ENCODE data around the gene SLC25A47.
A peak's percentile ranks its signal among the peaks of the same experiment; 100 is the strongest.
"Not testable (repeated sequence)": the region's sequence is repeated elsewhere in the genome, so short reads cannot be mapped to it uniquely, and the experiment has no call there.

Gene SLC25A47

DNA sequence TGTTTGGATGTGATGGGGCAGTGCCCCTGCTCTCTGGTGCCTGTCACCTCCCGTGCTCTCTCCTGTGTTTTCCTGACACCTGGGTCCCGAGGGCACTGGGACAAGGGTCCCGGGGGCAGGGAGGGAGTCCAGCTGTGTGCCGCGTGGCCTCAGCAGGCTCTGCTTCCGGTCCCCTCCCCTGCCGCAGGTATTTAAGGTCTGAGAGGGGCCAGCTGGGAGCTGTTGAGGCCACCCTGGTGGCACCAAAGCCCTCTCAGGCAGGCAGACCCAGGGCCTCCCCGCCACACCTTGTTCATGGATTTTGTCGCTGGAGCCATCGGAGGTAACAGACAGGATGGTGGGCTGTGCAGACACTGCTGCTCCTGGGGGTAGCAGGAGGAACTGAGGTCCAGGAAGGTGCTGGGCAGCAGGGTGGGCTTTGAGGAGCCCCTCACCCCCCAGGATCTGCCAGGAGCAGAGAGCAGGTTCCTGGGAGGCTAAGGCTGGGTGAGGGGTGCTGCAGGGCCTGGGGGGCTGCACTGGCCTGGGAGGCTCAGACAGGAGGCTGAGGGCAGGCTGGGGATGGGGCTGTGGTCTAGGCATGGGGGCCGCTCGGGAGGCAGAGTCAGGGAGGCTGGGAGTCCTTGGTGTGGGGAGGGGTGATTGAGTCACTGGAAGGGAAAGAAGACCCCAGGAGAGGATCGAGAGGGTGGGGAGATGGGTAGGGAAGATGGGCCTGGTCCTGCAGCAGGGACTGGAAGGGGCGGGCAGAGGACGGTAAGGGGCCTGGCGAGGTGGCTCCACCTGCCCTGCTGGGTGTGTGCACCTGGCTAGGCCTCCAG lies at the start of gene SLC25A47:
Gene SLC25A47 (plus strand): TSS at position 219 of the 821 bp plus-strand sequence. CDS start 76 bp downstream, at position 295.
- no peak for DNase-seq (ENCODE audit: low read depth, low spot score)

GRCh38 chr14:100274250-100274649 lies 48.9 kb upstream of the SLC25A47 start:
- no peak for DNase-seq (ENCODE audit: low read depth, low spot score)

GRCh38 chr14:100275214-100275613 lies 47.9 kb upstream of the SLC25A47 start:
- no peak for DNase-seq (ENCODE audit: low read depth, low spot score)

DNA sequence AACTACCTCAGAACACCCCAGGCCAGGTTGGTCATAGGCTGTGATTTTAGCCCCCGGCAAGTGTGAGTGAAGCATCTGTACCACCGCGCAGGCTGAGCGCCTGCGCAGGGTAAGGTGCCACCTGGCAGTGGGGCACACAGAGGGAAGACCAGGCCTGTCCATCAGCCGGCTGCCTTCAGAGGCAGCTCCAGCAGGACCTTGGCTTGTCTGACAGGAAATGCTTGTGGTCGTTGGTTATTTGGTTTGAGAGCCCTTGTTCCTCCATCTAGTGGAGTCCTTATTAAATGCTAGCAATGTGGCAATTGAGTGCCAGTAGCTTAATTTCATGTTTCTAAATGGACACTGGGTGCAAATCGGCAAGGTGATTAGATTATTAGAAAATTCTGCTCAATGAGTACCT lies 44.4 kb upstream of the SLC25A47 start:
- peak; percentile 78 for DNase-seq (ENCODE audit: low read depth, low spot score)

GRCh38 chr14:100279133-100279532 lies 44.0 kb upstream of the SLC25A47 start:
- DNase-seq (ENCODE audit: low read depth, low spot score), result no peak

GRCh38 chr14:100279563-100279962 lies 43.6 kb upstream of the SLC25A47 start:
- no peak for DNase-seq (ENCODE audit: low read depth, low spot score)

- peak; percentile 20 for DNase-seq (ENCODE audit: low read depth, low spot score)
These were observed 41.7 kb upstream of the SLC25A47 start for GRCh38 chr14:100281286-100282082.

DNA sequence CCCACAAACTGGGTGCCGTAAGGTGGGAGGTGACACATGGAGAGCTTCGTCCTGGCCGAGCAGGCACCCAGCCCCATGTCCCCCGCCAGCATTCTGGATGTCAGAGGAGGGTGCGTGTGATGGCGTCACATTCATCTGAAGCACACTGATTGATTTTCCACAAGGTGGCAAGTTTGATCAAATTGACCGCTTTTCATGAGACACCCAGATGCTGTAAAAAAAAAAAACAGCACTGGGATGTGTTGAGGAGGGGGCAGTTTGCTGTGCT lies 41.1 kb upstream of the SLC25A47 start:
- DNase-seq (ENCODE audit: low read depth, low spot score), result no peak

DNA sequence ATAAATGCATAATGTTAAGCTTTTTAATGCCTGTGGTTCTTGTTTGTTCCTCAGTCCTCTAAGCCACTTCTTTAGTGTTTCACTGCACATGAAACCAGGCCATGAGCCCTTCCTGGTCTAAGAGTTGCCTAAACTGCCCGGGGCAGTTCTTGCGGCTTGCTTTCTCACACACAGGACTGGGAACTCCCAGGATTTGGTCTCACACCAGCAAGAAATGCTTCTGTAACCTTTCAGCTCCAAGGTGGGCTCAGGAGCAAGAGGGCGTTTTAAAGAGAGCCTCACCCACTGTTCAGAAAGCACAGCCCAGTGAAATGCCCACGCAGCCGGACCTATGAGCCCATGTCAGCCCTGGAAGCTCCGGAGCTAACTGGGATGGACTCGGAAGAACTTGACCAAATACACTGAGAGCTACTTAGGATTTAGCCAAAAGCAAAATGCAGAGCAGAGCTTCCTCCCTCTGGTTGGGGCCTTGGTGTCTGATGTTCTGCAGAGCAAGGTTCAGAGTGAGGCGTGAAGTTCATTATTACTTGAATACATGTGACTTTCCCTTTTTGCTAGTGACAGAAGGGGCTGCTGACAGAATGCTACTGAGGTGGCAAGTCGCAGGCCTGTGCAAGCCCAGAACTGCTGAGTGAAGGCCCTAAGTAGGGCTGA lies 40.2 kb upstream of the SLC25A47 start:
- no peak for DNase-seq (ENCODE audit: low read depth, low spot score)

DNA sequence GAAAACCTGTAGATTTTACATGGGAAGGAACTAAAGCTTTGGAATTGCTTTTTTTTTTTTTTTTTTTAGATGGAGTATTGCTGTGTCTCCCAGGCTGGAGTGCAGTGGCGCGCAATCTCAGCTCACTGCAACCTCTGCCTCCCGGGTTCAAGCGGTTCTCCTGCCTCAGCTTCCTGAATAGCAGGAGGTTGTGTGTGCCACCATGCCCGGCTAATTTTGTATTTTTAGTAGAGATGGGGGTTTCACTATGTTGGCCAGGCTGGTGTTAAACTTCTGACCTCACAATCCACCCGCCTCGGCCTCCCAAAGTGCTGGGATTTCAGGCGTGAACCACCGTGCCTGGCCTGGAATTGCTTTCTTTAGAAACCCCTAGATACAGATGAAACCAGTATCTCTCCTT lies 39.7 kb upstream of the SLC25A47 start:
- DNase-seq (ENCODE audit: low read depth, low spot score), result not testable (repeated sequence)

- DNase-seq (ENCODE audit: low read depth, low spot score), result no peak
These were observed 38.9 kb upstream of the SLC25A47 start for GRCh38 chr14:100283984-100284881.

GRCh38 chr14:100285021-100285912 lies 37.9 kb upstream of the SLC25A47 start:
- peak; percentile 86 for DNase-seq (ENCODE audit: low read depth, low spot score)

DNA sequence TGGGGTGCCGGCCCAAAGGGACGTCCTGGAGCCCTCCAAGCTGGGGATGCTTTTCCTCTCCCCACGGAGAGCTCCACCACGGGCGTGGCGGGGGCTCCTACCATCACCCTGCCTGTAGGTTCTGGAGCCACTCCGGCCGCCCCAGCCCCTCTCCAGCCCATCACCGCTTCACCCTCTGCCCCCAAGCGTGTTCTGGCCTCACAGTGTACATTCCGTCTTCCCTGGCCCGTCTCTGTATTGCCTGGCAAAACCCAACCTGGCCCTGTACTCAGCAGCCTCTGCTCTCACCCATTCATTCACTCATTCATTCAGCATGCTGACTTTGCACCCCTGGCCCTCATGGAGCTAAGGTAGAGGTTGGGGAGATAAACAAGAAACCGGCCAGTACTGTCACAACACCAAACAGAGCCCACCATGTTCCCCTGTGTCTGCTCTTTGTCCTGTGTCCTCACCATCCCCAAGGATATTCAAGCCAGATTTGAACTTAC lies 37.2 kb upstream of the SLC25A47 start:
- DNase-seq (ENCODE audit: low read depth, low spot score), result no peak

- DNase-seq (ENCODE audit: low read depth, low spot score), result no peak
These were observed 36.5 kb upstream of the SLC25A47 start for GRCh38 chr14:100286484-100287191.

DNA sequence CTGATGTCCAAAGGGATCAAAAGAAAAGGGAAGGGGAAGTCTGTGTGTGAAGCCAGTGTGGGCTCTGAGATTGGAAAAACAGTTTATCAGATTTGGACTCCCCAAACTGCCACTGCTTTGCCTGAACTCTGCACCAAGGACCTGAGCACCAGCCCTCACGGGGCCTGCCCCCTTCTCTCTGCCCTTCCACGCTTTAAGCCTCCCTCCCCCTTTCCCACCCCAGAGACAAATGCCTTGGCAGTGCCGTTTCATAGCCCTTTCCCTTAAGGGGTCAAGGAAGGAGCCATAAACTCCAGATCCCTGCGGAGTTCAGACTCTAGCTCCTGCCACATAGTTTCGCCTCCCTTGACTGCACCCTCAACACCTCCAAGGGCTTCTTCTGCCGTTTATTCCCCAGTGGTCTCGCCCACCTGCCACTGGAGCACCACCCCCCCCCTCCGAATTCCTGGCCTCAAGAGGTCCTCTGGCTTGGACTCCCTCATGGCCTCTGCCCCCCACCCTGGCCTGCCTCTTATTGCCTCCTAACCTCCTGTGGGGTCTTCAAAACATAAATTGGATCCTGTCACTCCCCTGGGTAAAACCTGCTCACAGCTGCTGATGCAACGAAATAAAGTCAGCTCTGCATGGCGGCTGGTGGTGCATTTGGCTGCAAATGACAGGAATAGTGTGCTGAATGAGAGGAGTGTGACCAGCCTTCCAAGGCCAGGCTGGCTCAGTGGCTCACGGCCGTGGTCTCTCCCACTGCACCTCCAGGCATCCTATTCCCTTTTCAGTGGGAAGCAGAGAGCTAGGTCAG lies 35.7 kb upstream of the SLC25A47 start:
- no peak for DNase-seq (ENCODE audit: low read depth, low spot score)

GRCh38 chr14:100287998-100288295 lies 35.2 kb upstream of the SLC25A47 start:
- DNase-seq (ENCODE audit: low read depth, low spot score), result not testable (repeated sequence)

DNA sequence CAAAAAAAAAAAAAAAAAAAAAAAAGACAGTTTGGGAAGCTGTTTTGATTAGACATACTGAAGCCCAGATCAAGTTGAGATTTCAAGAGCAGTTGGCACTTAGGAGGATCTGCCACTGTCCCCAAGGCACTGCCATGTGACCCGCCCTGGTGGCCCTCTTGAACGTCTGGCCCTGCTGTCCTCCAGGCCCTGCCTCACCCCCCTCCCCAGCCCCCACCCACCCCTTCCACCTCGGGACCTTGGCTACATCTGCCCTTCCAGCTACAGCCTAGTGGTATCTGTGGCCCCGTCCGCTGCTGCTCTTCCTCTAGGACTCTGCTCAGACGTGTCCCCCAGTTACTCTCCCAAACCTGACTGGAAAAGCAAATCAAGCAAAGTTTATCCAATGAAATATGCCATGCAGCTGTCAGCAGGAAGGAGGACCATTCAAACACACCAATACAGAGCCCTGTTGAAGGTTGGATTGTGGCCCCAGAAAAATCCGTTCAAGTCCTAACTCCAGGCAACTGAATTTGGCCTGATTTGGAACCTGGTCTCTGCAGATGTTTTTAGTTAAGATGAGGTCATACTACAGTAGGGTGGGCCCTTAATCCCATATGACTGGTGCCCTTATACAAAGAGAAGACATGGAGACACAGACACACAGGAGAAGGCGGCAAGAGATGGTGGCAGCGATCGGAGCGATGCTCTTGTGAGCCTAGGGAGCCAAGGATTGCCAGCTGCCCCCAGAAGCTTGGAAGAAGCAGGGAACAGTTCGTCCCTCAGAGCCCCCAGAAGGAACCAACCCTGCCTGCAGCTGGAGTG lies 34.6 kb upstream of the SLC25A47 start:
- DNase-seq (ENCODE audit: low read depth, low spot score), result no peak

DNA sequence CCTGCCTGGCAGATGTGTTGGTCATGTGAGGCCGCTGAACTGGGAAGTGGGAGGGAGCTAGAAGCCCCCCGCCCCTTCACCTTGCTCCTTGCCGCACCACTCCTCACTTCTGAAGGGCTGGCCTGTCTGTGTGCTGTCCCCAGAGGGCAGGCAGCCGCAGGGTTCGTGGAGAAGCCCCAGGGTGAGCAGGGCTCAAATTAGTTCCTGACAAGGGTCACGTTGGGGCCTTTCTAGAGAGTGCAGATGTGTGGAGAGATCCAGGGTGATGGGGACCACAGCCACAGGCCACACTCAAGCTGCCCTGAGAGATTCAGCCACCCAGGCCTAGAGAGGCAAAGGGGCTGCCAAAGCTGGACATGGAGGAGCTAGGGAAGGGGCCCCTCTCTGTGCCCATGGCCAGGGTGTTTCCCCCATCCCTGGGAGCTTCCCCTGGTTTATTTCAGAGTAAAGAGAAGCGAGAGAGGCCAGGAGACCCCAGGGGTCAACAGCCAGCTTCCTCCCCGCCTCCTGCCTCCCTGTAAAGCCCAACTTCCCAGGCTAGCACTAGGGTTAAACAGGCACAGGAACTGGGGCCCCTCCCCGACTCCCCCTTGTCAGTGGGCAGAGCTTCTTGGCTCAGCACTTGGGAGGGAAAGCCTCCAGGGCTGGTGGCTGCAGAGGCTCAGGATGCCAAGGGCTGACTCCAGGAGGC lies 33.1 kb upstream of the SLC25A47 start:
- no peak for DNase-seq (ENCODE audit: low read depth, low spot score)
